Liver (tissue), 3 donors: ENCODE measurements around the gene IGF2R.

ENCODE experiments used
- JUND ChIP-seq, 2 donors: IDR thresholded peaks; 2 replicates each; pipeline ENCODE4 v1.6.1; 2016; ENCODE audit warnings: antibody characterized with exemption in 2 of 2
- SP1 ChIP-seq: IDR thresholded peaks from 2 replicates; pipeline ENCODE4 v1.6.1; 2018; ENCODE audit warnings: antibody characterized with exemption, mild to moderate bottlenecking
- TAF1 ChIP-seq: conservative IDR thresholded peaks from 2 replicates; pipeline ENCODE4 v1.6.1; 2016; ENCODE audit warnings: antibody characterized with exemption, mild to moderate bottlenecking
- YY1 ChIP-seq: IDR thresholded peaks from 2 replicates; pipeline ENCODE4 v1.6.1; 2016; ENCODE audit warnings: antibody characterized with exemption, mild to moderate bottlenecking
- ZBTB33 ChIP-seq: IDR thresholded peaks from 2 replicates; pipeline ENCODE4 v1.6.1; 2016; ENCODE audit warnings: antibody characterized with exemption
- TF ChIP-seq, protein P1 (sequence below): fragments of 150-350 bp; IDR thresholded peaks from 2 replicates; pipeline ENCODE4 v1.5.1; 2017; ENCODE audit warnings: improper control_type of control experiment, low read depth, low read length; ENCODE audit not compliant: missing input control
- donor health status: healthy.
- donor health status: healthy.

GRCh38 chr6:160102956-160103824 lies 134.3 kb downstream of the IGF2R start:
- TF ChIP-seq, protein P1, sequence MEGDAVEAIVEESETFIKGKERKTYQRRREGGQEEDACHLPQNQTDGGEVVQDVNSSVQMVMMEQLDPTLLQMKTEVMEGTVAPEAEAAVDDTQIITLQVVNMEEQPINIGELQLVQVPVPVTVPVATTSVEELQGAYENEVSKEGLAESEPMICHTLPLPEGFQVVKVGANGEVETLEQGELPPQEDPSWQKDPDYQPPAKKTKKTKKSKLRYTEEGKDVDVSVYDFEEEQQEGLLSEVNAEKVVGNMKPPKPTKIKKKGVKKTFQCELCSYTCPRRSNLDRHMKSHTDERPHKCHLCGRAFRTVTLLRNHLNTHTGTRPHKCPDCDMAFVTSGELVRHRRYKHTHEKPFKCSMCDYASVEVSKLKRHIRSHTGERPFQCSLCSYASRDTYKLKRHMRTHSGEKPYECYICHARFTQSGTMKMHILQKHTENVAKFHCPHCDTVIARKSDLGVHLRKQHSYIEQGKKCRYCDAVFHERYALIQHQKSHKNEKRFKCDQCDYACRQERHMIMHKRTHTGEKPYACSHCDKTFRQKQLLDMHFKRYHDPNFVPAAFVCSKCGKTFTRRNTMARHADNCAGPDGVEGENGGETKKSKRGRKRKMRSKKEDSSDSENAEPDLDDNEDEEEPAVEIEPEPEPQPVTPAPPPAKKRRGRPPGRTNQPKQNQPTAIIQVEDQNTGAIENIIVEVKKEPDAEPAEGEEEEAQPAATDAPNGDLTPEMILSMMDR: peak; percentile 52
- no peak for TF ChIP-seq TAF1
- no peak for TF ChIP-seq JUND (IDR thresholded peaks at IDR 0.05)
- peak; percentile 79 for TF ChIP-seq YY1
- TF ChIP-seq SP1: no peak
- TF ChIP-seq ZBTB33: no peak
